Effector memory CD4-positive, alpha-beta T cell (primary cell): Measurements from ENCODE around the gene PNN.
A peak's percentile ranks its signal among the peaks of the same experiment; 100 is the strongest.
"Not testable (repeated sequence)": the region's sequence is repeated elsewhere in the genome, so short reads cannot be mapped to it uniquely, and the experiment has no call there.

Experiments used
- DNase-seq, 3 donors: peaks; one replicate each; pipeline ENCODE4 v3.0.0-alpha.2; 2020
- H3K27ac ChIP-seq: 2 replicates; pipeline ENCODE4 v1.7.0; 2013; ENCODE audit warnings: mild to moderate bottlenecking, low read length, moderate library complexity; ENCODE audit not compliant: insufficient read depth, poor library complexity, severe bottlenecking
- H3K27me3 ChIP-seq: replicated peaks from 2 replicates; pipeline ENCODE4 v1.7.0; 2013; ENCODE audit warnings: mild to moderate bottlenecking, low read length; ENCODE audit not compliant: insufficient read depth, control insufficient read depth, poor library complexity, severe bottlenecking
- H3K36me3 ChIP-seq: 2 replicates; pipeline ENCODE4 v1.7.0; 2013; ENCODE audit warnings: mild to moderate bottlenecking, low read length, moderate library complexity; ENCODE audit not compliant: control insufficient read depth, insufficient read depth
- H3K4me1 ChIP-seq: 2 replicates; pipeline ENCODE4 v1.7.0; 2013; ENCODE audit warnings: low read length, mild to moderate bottlenecking; ENCODE audit not compliant: control insufficient read depth, insufficient read depth, poor library complexity, severe bottlenecking
- H3K4me3 ChIP-seq: 2 replicates; pipeline ENCODE4 v1.7.0; 2013; ENCODE audit warnings: low read length, low read depth, mild to moderate bottlenecking; ENCODE audit not compliant: insufficient read depth, poor library complexity, severe bottlenecking
- H3K9me3 ChIP-seq: 2 replicates; pipeline ENCODE4 v1.7.0; 2013; ENCODE audit warnings: mild to moderate bottlenecking, low read length, moderate library complexity; ENCODE audit not compliant: control insufficient read depth
- total RNA-seq, 3 donors: gene quantifications; one replicate each; lab custom pipeline; 2026; lab: John Stamatoyannopoulos, UW

Gene PNN
- 161 to 219 (median 177) reads per million in 3 donors for total RNA-seq

DNA sequence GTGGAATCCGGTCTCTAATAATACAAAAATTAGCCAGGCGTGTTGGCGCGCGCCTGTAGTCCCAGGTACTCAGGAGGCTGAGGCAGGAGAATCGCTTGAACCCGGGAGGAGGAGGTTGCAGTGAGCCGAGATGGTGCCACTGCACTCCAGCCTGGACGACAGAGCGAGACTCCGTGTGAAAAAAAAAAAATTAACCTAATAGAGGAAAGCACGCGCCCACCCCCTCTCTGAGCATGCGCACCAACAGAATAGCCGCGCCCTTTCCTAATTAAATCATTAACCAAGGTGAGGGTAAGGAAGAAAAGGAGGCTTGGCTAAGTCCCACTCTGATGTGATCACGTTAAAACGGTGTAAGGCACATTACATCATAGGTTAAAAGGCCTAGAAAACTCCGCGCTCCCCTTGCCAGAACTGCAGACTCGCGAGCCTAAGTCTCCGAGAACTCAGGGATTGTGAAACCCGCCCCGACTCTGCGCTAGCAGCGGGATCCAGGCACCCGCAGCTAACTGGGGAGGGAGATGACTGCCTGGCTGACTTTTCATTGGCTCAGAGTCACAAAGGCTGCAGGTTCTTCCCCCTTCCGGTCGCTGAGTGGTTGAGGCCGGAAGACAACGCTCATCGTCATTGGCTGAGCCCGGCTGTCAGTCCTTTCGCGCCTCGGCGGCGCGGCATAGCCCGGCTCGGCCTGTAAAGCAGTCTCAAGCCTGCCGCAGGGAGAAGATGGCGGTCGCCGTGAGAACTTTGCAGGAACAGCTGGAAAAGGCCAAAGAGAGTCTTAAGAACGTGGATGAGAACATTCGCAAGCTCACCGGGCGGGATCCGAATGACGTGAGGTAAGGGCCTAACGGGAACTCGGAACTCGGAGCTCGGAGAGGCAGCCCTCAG, at the start of gene PNN:
Gene PNN (plus strand): TSS at position 695 of the 885 bp plus-strand sequence. CDS start 26 bp downstream, at position 721.
- no peaks in the 10 kb centered on the region for H3K27me3 ChIP-seq
- H3K4me3 ChIP-seq, result peak within 1 kb of the TSS; percentile 72
- DNase-seq, result peak; percentile 95 to 98 (median 97)
- peaks cover 32% of the 10 kb centered on the region for H3K36me3 ChIP-seq
- H3K27ac ChIP-seq, result peak within 1 kb of the TSS; percentile 88
- peaks cover 11% of the 10 kb centered on the region for H3K4me1 ChIP-seq
- no peaks in the 10 kb centered on the region for H3K9me3 ChIP-seq

DNA sequence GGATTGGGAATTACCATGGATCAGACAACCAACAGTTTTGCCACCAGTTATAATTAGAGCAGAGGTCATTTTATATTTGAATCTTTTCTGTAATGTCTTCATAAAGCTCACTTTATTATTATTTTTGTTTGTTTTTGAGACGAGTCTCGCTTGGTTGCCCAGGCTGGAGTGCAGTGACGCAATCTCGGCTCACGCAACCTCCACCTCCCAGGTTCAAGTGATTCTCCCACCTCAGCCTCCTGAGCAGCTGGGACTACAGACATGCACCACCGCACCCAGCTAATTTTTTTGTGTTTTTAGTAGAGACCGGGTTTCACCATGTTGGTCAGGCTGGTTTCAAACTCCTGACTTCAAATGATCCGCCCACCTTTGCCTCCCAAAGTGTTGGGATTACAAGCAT, 37.2 kb upstream of the PNN start:
- not testable (repeated sequence) for H3K27me3 ChIP-seq, H3K27ac ChIP-seq, H3K4me3 ChIP-seq, DNase-seq, H3K9me3 ChIP-seq, H3K4me1 ChIP-seq
- H3K36me3 ChIP-seq, result peaks cover 22% of the 10 kb centered on the region

DNA sequence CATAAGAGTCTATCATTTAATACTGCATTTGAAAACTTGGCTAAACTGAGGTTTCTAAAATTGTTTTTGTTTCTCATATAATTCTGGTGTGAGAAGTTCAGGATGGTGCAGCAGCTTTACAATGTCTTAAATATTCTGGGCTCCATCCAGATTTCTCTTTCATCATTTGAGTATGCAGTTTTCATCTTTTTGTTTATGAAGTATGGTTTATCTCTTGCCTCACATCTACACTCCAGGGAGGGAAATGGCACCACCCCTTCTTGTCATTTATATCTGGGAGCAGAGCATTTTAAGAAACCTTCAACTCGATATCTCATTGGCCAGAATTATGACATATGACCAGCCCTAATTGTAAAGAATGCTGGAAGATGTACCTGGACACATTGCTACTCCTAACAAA, 36.6 kb upstream of the PNN start:
- peaks cover 19% of the 10 kb centered on the region for H3K36me3 ChIP-seq
- H3K4me1 ChIP-seq, result no peaks in the 10 kb centered on the region
- H3K27ac ChIP-seq, result no peak overlapping the region
- no peaks in the 10 kb centered on the region for H3K9me3 ChIP-seq
- no peaks in the 10 kb centered on the region for H3K27me3 ChIP-seq
- no peak for DNase-seq
- H3K4me3 ChIP-seq, result no peak overlapping the region

DNA sequence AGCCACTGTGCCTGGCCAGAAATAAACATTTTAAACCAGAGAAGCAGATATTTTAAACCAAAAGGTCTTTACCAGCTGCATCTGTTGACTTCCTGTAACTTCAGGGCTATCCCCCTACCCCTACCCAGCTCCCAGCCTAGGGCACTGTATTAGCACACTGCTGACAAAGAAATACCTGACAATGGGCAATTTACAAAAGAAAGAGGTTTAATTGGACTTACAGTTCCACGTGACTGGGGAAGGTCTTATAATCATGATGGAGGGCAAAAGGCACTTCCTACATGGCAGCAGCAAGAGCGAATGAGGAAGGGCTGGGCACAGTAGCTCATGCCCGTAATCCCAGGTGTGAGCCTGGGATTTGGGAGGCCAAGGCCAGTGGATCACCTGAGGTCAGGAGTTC, 34.9 kb upstream of the PNN start:
- peaks cover 7% of the 10 kb centered on the region for H3K36me3 ChIP-seq
- H3K9me3 ChIP-seq, result no peaks in the 10 kb centered on the region
- H3K27me3 ChIP-seq, result no peaks in the 10 kb centered on the region
- H3K4me1 ChIP-seq, result no peaks in the 10 kb centered on the region
- no peak overlapping the region for H3K27ac ChIP-seq
- DNase-seq, result no peak
- no peak overlapping the region for H3K4me3 ChIP-seq

DNA sequence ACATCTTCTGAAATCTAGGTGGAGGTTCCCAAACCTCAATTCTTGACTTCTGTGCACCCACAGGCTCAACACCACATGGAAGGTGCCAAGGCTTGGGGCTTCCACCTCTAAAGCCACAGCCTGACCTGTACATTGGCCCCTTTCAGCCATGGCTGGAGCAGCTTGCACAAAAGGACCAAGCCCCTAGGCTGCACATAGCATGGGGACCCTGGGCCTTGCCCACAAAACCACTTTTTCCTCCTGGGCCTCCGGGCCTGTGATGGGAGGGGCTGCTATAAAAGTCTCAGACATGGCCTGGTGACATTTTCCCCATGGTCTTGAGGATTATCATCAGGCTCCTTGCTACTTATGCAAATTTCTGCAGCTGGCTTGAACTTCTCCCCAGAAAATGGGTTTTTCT, 33.4 kb upstream of the PNN start:
- not testable (repeated sequence) for H3K4me3 ChIP-seq, H3K36me3 ChIP-seq, H3K27ac ChIP-seq, H3K9me3 ChIP-seq, H3K27me3 ChIP-seq, H3K4me1 ChIP-seq, DNase-seq

DNA sequence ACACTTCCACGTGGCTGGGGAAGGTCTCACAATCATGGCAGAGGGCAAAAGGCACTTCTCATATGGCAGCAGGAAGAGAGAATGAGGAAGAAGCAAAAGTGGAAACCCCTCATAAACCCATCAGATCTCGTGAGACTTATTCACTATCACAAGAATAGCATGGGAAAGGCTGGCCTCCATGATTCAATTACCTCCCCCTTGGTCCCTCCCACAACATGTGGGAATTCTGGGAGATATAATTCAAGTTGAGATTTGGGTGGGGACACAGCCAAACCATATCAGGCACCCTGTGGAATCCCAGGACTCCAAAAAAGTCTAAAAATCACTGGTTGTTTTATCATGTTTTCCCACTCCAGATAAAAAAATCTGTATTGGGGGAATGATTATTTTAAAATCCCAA, 31.8 kb upstream of the PNN start:
- H3K9me3 ChIP-seq, H3K36me3 ChIP-seq, H3K4me1 ChIP-seq, H3K4me3 ChIP-seq, H3K27ac ChIP-seq, H3K27me3 ChIP-seq, DNase-seq: not testable (repeated sequence)

DNA sequence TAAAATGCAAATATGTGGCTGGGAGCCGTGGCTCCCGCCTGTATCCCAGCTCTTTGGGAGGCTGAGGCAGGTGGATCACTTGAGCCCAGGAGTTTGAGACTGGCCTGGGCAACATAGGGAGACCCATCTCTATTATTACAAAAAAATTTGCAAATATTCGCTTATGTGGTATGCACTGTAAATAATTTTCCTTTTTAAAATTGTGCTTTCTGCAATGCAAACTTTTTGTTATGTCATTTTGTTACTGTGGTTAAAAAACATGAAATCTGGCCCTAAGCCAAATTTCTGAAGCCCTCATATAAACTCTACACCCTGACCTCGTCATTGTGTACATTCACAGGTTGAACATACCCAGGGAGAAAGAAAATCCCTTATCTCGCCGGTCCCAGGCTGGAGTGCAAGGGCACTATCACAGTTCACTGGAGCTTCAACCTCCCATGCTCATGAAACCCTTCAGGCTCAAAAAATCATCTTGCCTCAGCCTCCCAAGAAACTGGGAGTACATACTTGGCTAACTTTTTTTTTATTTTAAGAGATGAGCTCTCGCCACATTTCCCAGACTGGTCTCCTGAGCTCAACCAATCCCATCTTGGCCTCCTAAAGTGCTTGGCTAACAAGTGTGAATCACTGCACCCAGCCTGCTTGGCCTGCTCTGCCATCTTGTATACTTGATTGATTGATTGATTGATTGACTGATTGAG, 29.6 kb upstream of the PNN start:
- DNase-seq, result no peak
- H3K9me3 ChIP-seq, result no peaks in the 10 kb centered on the region
- no peak overlapping the region for H3K27ac ChIP-seq
- no peaks in the 10 kb centered on the region for H3K4me1 ChIP-seq
- H3K4me3 ChIP-seq, result no peak overlapping the region
- H3K36me3 ChIP-seq, result peaks cover 17% of the 10 kb centered on the region
- H3K27me3 ChIP-seq, result no peaks in the 10 kb centered on the region

DNA sequence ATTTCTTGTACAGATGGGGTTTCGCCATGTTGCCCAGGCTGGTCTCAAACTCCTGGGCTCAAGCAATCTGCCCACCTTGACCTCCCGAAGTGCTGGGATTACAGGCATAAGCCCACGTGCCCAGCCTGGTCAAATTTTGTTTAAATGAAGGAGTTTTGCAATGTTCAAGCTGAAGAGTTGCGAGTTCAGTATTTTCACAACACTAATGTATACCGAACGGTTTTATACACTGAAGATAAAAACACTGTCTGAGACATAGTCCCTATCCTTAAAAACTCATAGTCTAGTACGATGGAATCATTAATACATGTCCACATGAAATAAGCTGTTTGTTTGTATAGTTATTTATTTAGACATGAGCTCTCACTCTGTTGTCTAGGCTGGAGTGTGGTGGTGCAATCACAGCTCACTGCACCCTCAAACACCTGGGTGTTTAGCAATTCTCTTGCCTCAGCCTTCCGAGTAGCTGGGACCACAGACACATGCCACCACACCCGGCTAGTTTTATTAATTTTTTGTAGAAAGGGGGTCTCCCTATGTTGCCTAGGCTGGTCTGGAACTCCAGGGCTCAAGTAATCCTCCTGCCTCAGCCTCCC, 20.4 kb upstream of the PNN start:
- Histone ChIP-seq H3K36me3 (peaks cover 37% of the 10 kb centered on the region), H3K9me3 (no peaks in the 10 kb centered on the region), H3K27ac (no peak overlapping the region), H3K4me1 (no peaks in the 10 kb centered on the region), H3K4me3 (no peak overlapping the region), H3K27me3 (no peaks in the 10 kb centered on the region)
- no peak for DNase-seq

DNA sequence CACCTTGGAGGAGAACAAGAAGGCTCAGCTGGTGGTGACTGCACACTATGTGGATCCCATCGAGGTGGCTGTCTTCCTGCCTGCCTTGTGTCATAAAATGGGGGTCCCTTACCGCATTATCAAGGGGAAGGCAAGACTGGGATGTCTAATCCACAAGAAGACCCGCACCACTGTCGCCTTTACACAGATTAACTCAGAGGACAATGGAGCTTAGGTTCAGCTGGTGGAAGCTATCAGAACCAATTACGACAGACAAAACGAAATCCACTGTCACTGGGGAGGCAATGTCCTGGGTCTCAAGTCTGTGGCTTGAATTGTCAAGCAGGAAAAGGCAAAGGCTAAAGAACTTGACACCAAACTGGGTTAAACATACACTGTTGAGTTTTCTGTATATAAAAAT, 17.6 kb upstream of the PNN start:
- Histone ChIP-seq H3K36me3 (peaks cover 36% of the 10 kb centered on the region), H3K4me3 (no peak overlapping the region), H3K27ac (no peak overlapping the region), H3K4me1 (no peaks in the 10 kb centered on the region), H3K9me3 (no peaks in the 10 kb centered on the region), H3K27me3 (no peaks in the 10 kb centered on the region)
- DNase-seq, result no peak
